ENCODE data around the gene RHOJ.

RHOJ gene

GRCh38 chr14:63322472-63322871, 118.2 kb downstream of the RHOJ start:
- TF ChIP-seq ZNF274 (IDR thresholded peaks at IDR 0.05; ENCODE audit: low read depth, low read length), result no peak
- no peak overlapping the region for H3K4me3 ChIP-seq (ENCODE audit: low read length)

- no peak overlapping the region for H3K4me3 ChIP-seq (ENCODE audit: low read length)
- no peak for TF ChIP-seq ZNF274 (IDR thresholded peaks at IDR 0.05; ENCODE audit: low read depth, low read length)
These were observed 118.8 kb downstream of the RHOJ start for GRCh38 chr14:63322897-63323573.

DNA sequence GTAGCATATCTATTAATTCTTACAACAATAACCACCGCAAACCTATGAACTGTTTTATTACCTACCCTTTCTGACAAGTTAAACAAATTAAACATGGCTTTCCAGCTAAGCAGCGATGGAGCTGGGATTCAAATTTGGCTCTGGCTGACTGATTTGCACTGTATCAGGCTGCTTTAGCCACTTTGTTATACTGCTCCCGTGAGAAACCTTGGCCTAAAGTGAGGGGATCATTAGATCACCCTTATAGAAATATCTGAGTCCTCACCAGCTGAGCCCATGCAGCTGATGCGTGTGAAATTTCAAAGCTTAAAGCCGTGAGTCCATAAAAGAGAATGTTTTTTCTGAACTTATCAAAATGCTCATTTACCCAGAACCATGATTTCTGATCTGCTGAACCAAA, 122.6 kb downstream of the RHOJ start:
- H3K4me3 ChIP-seq (ENCODE audit: low read length), result no peak overlapping the region
- no peak for TF ChIP-seq ZNF274 (IDR thresholded peaks at IDR 0.05; ENCODE audit: low read depth, low read length)

DNA sequence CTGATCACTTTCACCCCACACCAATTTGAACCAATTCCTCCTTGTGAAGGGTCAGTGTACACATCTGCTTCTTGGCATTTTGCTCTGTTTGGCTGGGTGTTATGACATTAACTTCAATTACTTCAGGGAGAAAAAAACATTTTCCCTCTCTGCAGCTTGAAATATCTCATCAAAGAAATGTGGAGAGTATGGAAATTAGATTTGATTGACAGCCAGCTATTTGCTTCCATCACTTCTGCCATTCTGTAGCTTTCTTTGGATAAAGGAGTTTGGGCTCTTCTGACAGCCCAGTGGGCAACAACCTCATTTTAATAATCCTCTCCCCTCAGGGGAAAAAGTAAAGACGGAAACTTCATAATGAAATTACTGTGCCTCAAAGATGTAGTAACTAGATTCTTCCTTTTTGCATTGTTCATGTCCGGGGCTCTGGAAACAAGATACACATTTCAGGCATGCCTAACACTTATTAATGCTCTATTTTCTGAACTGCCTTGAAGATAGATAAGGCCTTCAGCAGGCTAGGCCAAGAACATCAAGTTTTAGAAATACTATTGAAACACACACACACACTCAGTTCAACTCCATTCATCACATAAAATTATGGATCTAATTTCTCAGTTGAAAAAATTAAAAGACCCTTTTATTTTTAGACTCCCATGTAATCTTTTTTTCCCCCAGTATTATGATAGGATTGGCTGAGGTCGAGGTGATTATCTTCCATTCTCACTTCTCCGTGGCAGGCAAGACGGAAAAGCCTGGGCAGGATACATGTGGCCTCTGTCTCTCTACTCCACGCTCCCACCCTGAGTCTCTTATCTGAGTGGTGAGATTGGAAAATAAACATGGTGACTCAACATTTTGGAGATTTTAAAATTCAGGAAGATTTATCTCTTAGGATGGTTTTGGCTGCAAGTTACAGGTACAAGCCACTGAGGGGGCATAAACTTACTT, 124.8 kb downstream of the RHOJ start:
- H3K4me3 ChIP-seq (ENCODE audit: low read length), result no peak overlapping the region
- TF ChIP-seq ZNF274 (IDR thresholded peaks at IDR 0.05; ENCODE audit: low read depth, low read length), result no peak

DNA sequence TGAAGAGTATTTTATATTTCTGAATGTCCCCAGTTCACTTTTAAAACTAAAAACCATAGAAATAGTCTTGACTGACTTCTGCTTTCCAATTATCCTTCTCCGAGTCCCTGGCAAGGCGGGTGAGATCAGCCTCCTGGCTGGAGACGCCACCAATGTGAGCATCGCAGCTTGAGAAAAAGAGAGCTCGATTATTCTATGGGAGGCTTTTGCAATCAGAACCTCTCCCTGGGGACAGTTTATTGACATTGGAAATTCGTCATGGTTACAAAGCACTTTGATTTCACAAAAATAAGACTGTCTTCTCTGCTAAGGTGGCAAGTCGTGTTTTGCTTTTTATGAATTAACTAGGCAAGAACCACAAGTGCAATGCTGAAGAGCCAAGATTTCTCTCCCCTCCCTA, 138.1 kb downstream of the RHOJ start:
- no peak overlapping the region for H3K4me3 ChIP-seq (ENCODE audit: low read length)
- no peak for TF ChIP-seq ZNF274 (IDR thresholded peaks at IDR 0.05; ENCODE audit: low read depth, low read length)
